Activated T-cell treated with anti-CD3 and anti-CD28 coated beads, Interleukin-2, amount 50 U/mL, for 4 hours (primary cell): ENCODE results near the gene AOPEP. TPM values are rescaled to one million over a fixed set of nuclear protein-coding genes. Genes with fewer than 3 reads are reported as not detected.

Experiments used
- ATAC-seq, 2 donors: fragments of 200-7000 bp; cut with Tn5 transposase; one replicate each; pipeline ENCODE4 v1.10.0; 2021
- DNase-seq: peaks from one replicate; pipeline ENCODE4 v3.0.0-alpha.2; 2020
- H3K27me3 Mint-ChIP-seq: one replicate; pipeline ENCODE4 v1.8.0; 2021; ENCODE audit warnings: low read depth, mixed read lengths
- H3K36me3 Mint-ChIP-seq: one replicate; pipeline ENCODE4 v1.8.0; 2022; ENCODE audit warnings: mixed read lengths; ENCODE audit not compliant: insufficient read depth
- H3K4me1 Mint-ChIP-seq: one replicate; pipeline ENCODE4 v1.8.0; 2021; ENCODE audit warnings: low read depth, mixed read lengths
- H3K4me3 Mint-ChIP-seq: one replicate; pipeline ENCODE4 v1.8.0; 2021; ENCODE audit warnings: mild to moderate bottlenecking, moderate library complexity, mixed read lengths
- H3K9me3 Mint-ChIP-seq: one replicate; pipeline ENCODE4 v1.8.0; 2021; ENCODE audit warnings: mixed read lengths
- total RNA-seq, 3 donors: library from RNA; stranded (reverse); gene quantifications; one replicate each; pipeline ENCODE4 v1.2.1, GENCODE V29; 2021

Gene AOPEP
- total RNA-seq, 3 donors from 2014 or later, result 7.1 to 7.9 (median 7.4) TPM

DNA sequence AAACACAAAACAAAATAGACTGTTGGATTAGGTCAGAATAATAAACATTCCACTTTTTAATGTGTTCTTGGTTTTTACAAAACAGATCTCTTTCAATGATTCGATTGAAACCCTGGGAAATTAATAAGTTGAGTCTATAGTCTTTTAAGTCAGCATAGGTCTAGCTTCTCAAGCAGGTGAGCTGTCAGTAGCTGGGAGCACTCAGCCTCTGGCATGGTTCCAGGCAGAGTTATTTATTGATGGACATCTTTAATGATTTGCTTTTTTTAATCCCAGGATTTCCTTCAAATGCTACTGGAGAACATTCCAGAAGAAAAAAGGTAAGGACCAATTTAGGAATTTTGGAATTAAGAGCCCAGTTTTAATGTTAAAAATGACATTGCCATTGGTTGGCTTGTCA lies 241.0 kb downstream of the AOPEP start:
- no peak for ATAC-seq
- Mint-ChIP-seq H3K4me3 (no peak overlapping the region), H3K4me1 (no peaks in the 10 kb centered on the region), H3K36me3 (peaks cover 21% of the 10 kb centered on the region), H3K9me3 (no peaks in the 10 kb centered on the region), H3K27me3 (no peaks in the 10 kb centered on the region)
- no peak for DNase-seq

DNA sequence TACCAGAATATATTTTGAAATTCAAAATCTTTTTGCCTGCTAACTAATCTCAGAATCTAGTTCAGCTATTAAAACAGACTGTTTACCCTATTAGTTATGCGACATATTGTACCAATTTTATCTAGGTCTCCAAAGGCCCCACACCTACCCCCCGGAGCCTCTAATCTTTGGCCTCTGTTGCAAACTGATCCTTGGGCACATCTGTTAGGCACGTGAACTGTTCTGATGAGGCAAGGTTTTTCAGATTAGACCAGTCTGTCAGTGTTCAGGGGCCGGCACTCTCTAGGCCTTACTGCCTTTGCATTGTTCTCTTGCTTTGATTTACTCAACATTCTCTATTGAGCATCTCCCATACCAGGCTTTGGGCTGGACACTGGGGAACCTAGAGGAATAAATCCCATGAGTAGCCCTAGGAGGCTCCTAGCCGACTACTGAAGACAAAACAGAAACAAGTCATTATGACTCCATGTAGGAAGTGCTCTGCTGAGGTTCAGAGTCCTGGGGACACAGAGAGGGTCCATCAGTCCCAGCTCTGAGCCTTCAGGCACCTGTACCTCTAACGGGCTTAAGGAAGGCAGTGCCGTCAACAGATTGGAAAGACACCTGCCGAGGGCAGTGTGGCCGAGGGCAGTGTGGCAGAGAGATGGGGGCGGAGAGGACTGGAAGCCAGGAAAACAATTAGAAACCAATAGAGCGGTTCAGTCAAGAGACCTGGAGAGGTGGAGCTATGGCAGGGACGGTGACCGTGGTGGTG lies 245.1 kb downstream of the AOPEP start:
- no peak overlapping the region for H3K4me3 Mint-ChIP-seq
- peaks cover 17% of the 10 kb centered on the region for H3K36me3 Mint-ChIP-seq
- ATAC-seq (no peak), DNase-seq (no peak)
- H3K9me3 Mint-ChIP-seq, result no peaks in the 10 kb centered on the region
- H3K27me3 Mint-ChIP-seq, result no peaks in the 10 kb centered on the region
- no peaks in the 10 kb centered on the region for H3K4me1 Mint-ChIP-seq

DNA sequence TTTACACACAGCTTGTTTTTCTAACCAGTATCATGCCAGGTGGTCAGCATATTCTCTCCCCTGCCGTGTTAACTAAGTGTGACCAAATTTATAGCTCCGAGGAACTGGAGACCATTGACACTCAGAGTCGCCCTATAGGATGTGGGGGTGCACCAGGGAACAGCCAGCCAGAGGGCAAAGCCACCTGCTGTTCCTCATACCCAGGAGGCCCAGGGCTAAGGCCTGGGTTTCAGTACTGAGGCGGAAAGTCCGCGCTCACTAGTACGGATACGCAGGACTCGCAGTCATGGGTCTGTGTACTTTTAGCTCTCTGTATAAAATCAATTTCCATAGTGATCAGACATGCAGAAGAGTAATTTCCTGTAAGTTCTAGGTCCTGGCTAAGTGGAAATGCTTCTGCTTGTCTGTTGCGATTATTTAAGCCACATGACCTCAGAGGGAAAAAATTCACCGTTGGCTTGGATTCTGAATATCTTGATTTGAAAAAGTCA lies 247.0 kb downstream of the AOPEP start:
- Mint-ChIP-seq H3K4me1 (no peaks in the 10 kb centered on the region), H3K36me3 (peaks cover 12% of the 10 kb centered on the region), H3K4me3 (no peak overlapping the region), H3K9me3 (no peaks in the 10 kb centered on the region), H3K27me3 (no peaks in the 10 kb centered on the region)
- DNase-seq (no peak), ATAC-seq (no peak)

DNA sequence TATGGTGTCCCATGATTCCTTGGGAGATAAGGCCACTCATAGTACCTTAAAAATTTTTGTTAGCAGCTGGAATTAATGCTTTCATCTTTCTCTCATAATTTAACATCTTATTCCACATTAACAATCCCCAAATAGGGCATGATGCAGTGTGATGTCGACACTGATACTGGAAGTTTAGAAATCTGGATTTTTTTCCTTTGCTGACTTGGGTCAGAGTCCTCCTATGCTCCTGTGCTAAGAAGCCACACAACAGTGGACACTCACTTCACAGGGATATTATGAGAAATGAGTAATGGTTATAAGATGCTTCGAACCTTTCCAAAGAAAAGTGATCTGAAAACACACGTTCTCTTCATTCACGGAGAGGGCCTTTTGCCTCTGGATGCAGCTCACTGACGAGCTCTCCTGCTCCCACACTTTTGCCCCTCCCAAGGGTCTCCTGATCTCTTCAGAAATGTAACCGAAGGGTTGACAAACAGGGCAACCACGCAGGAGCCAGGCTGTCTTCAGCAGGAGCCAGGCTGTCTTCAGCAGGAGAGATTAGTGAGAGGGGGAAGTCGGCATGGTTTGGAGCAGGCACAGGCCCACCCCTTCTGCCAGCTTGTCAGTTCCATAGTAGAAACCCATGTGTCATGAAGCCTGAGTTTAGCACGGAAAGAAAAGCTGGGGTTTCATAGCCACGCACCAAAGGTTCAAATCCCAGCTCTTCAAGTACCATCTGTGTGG lies 247.8 kb downstream of the AOPEP start:
- Mint-ChIP-seq H3K36me3 (peaks cover 13% of the 10 kb centered on the region), H3K4me3 (no peak overlapping the region), H3K9me3 (no peaks in the 10 kb centered on the region), H3K27me3 (no peaks in the 10 kb centered on the region), H3K4me1 (no peaks in the 10 kb centered on the region)
- DNase-seq, result no peak
- ATAC-seq, result no peak

DNA sequence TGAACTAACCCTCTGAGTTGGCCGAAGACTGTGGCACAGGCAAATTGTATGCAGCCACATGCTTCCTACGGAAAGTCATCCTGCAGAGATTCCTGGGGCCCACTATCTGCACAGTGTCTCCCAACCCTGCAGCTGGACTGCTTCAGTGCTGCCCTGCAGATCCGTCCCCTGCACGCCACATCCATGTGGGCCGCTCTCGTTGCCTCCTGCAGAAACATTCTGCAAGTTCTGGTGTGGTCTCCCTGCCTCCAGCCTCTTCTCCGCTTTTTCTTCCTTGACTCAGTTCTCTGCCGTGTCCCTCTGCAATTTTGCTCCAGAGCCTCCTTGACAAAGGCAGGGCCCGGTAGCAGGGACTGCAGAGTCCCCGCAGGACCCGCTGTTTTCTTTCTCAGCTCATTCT lies 249.0 kb downstream of the AOPEP start:
- H3K9me3 Mint-ChIP-seq, result no peaks in the 10 kb centered on the region
- DNase-seq (no peak), ATAC-seq (no peak)
- no peaks in the 10 kb centered on the region for H3K4me1 Mint-ChIP-seq
- H3K27me3 Mint-ChIP-seq, result no peaks in the 10 kb centered on the region
- H3K36me3 Mint-ChIP-seq, result peaks cover 13% of the 10 kb centered on the region
- H3K4me3 Mint-ChIP-seq, result no peak overlapping the region

DNA sequence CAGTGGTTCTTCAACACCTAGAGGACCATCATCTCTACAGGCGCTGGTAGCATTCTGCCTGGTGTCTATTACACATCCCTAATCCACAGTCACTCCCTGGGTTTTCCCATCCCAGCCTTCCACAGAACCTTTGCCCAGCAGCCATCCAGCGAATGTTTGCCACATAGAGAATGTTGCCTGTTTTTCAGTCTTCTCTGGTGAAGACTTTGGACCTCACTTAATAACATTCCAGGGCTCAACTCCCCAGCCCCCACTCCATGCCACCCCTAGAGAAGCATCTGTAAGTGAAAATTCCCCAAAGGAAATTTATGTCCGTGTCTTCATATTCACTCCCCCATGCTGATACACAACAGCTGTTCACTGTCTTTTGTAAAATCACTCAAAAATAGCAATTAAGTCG lies 249.6 kb downstream of the AOPEP start:
- no peaks in the 10 kb centered on the region for H3K4me1 Mint-ChIP-seq
- no peak overlapping the region for H3K4me3 Mint-ChIP-seq
- no peak for ATAC-seq
- H3K36me3 Mint-ChIP-seq, result peaks cover 13% of the 10 kb centered on the region
- DNase-seq, result no peak
- no peaks in the 10 kb centered on the region for H3K9me3 Mint-ChIP-seq
- no peaks in the 10 kb centered on the region for H3K27me3 Mint-ChIP-seq

DNA sequence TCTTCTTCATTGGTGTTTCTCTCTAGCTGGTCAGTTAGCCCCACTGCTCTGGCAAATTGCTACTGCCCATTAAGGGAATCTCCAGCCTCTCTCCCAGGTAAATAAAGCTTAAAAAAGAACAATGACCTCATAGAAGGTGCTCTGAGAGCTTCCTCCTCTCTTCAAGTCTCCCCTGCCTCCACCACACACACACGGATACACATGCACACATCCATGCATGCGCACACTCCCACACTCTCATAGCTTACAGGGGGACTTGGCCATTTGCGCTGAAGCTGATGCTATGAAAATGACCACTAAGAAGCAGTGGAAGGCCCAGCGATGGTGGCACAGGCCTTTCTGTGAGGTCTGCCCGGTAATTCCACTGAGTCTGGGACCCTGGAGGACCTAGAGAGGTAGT lies 250.9 kb downstream of the AOPEP start:
- no peak overlapping the region for H3K4me3 Mint-ChIP-seq
- peaks cover 8% of the 10 kb centered on the region for H3K36me3 Mint-ChIP-seq
- DNase-seq (no peak), ATAC-seq (no peak)
- H3K27me3 Mint-ChIP-seq, result no peaks in the 10 kb centered on the region
- no peaks in the 10 kb centered on the region for H3K9me3 Mint-ChIP-seq
- H3K4me1 Mint-ChIP-seq, result peaks cover 3% of the 10 kb centered on the region

DNA sequence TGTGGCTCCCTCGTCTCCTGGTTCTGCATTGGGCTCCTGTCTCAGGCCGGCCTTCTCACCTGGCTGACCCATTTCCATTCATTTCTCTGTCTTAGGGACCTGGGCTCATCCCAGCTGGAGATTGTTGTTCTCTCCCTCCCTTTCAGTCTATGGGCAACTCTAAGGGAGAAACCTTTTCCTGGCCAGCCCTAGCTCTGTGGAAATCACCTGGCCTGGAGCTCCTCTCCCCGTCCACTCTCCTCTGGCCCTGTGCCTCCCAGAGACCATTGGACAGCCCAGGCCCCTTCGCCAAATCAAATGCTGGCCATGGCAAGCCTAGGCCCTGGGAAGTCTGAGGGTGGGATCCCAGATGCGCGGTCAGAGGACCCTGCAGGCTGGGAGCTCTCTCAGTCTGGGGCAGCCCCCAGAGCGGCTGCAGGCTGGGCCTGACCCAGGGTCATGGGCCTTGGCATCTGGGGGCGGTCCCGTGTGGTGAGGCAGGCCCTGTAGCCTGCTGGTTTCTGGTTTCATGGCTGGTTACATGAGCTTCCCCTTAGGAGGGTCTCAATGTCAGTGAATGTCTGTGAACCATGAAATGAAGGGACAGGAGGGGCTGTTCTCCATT lies 253.5 kb downstream of the AOPEP start:
- H3K4me3 Mint-ChIP-seq, result no peak overlapping the region
- peaks cover 8% of the 10 kb centered on the region for H3K4me1 Mint-ChIP-seq
- no peak for DNase-seq
- peaks cover 13% of the 10 kb centered on the region for H3K36me3 Mint-ChIP-seq
- no peaks in the 10 kb centered on the region for H3K27me3 Mint-ChIP-seq
- no peaks in the 10 kb centered on the region for H3K9me3 Mint-ChIP-seq
- ATAC-seq, result no peak

DNA sequence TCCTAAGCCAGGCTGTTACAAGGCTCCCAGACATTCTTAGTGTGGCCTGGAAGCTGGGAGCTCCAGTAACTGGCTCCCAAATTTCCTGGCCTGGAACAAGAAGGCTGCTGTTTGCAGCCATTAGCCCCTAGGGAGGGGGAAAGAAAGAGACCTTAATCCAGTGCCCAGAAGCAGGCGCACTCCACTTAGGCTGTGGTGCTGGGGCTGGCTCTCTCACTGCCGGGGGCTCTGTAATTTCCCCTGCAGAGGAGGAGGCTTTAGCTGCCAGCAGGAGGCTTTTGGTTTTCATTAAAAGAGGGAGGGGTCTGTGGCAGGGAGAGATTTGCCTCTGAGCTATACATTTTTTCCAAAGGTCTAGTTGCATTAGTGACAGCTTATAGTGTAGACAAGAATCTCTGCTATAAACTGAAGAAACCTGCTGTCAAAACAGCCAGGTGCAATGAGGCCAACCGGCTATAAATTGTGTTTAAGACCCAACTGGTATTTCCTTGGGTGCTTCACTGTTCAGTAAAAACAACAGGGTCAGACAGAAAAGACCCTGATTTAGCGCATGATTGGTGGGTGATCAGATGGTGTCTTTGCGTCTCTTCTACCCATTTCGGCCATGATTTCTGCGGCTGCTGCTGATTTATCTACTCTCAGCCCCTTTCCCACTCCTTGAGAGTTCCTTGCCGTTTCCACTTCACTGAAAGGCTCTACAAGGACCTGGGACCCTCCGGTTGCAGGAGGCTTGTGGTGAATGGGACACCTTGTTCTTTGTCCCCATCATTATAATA lies 254.6 kb downstream of the AOPEP start:
- Mint-ChIP-seq H3K36me3 (peaks cover 13% of the 10 kb centered on the region), H3K27me3 (no peaks in the 10 kb centered on the region), H3K9me3 (no peaks in the 10 kb centered on the region), H3K4me1 (peaks cover 8% of the 10 kb centered on the region), H3K4me3 (no peak overlapping the region)
- ATAC-seq (no peak), DNase-seq (no peak)

DNA sequence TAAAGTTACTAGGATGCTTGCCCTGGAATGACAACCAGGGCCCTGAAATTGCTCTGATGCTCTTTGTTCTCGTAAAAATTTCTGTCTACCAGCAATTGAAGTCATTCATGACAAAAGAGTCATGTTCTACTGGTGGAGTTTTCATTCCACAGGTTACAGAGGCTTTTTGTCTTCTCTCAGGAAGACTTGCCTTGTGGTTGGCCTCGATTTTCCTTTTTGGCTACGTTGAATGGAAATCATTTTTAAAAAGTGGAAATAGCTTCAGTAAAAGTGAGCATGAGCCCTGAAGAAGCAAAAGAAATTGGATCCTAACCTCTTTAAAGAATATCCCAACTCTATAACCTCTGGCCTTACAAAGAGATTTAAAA lies 255.2 kb downstream of the AOPEP start:
- Mint-ChIP-seq H3K27me3 (no peaks in the 10 kb centered on the region), H3K36me3 (peaks cover 11% of the 10 kb centered on the region), H3K4me1 (peaks cover 8% of the 10 kb centered on the region), H3K4me3 (no peak overlapping the region), H3K9me3 (no peaks in the 10 kb centered on the region)
- DNase-seq (no peak), ATAC-seq (no peak)

DNA sequence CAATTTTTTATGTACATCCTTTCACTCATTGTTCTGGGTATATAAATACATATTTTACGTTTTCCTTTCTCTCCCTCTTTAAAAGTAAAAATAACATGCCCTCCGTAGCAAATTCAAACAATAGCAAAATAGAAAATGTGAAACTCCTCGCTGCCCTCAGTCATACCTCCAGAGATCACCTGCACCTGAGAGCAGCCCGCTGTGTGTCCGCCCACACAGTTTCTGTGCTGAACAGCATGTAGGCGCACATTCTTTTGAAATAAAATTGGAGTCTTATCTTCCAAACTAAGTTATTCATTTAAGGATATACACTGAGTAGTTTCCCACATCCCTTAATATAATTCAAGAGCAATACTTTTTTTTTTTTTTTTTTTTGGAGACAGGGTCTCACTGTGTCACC lies 255.7 kb downstream of the AOPEP start:
- DNase-seq (no peak), ATAC-seq (no peak)
- Mint-ChIP-seq H3K4me3 (no peak overlapping the region), H3K27me3 (no peaks in the 10 kb centered on the region), H3K4me1 (peaks cover 8% of the 10 kb centered on the region), H3K36me3 (peaks cover 11% of the 10 kb centered on the region), H3K9me3 (no peaks in the 10 kb centered on the region)

DNA sequence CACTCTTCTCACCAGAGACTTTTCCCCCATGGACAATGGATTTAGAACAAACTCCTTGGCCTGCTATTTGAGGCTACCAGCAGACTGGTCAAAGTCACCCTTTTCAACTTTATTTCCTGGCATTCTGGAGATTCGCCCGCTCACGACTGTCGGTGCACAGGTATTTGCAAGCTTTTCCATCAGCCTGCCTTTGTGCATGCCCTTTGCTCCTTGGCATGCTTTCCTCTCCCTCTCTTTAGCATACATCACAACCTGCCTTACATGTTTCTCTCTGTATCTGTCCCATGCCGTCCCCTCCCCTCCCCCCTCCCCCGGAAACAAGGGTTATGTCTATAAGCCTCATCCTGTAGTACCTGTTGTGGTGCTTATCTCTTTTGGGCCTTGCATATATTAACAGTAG lies 257.1 kb downstream of the AOPEP start:
- H3K4me3 Mint-ChIP-seq, result no peak overlapping the region
- peaks cover 11% of the 10 kb centered on the region for H3K36me3 Mint-ChIP-seq
- H3K9me3 Mint-ChIP-seq, result no peaks in the 10 kb centered on the region
- peaks cover 8% of the 10 kb centered on the region for H3K4me1 Mint-ChIP-seq
- DNase-seq (no peak), ATAC-seq (no peak)
- H3K27me3 Mint-ChIP-seq, result no peaks in the 10 kb centered on the region

DNA sequence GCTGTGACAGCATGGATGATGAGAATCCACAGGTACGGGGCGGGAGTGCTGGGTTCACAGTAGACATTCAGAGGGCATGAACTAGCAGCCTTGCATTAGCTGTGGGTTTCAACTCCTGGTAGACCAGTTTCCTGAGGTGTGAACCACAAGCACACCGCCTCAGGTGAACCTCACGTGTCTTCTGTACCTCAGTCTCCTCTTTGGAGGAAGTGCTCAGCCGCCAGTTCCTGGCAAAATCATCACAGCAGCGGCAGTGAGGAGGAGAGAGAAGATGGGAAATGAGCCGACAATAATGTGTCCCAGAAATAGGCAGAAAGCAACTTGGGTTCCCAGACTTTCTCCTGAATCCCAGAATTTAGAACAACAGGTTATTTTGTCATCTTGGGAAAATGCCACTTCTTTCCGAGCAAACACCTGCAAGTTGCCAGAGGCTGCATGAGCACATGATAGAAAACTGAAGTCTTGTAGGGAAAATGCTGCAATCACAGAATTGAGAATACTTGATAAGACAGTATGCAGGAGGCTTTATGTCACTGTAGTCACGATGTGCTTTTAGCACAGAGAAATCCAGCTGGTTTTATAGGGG lies 258.5 kb downstream of the AOPEP start:
- ATAC-seq (no peak), DNase-seq (no peak)
- peaks cover 8% of the 10 kb centered on the region for H3K4me1 Mint-ChIP-seq
- peaks cover 11% of the 10 kb centered on the region for H3K36me3 Mint-ChIP-seq
- no peak overlapping the region for H3K4me3 Mint-ChIP-seq
- no peaks in the 10 kb centered on the region for H3K9me3 Mint-ChIP-seq
- H3K27me3 Mint-ChIP-seq, result no peaks in the 10 kb centered on the region

DNA sequence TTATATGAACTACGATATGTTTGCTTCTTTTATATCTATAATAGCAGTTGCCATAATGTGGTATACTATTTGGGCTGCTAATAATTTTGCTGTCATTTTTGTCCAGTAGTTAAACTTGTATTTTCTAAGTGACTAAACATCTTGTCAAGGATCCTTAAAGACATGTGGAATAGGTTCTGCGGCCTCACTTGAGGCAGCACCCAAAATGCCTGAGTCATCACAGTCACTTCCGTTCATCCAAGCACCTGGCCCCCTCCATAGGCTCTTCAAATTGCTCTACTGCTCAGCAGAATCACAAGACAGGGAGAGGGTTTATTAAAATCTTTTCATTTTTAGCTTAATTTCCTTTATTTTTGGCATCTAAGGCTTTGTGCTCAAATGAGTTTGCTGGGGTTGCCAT lies 259.1 kb downstream of the AOPEP start:
- no peaks in the 10 kb centered on the region for H3K27me3 Mint-ChIP-seq
- ATAC-seq, result no peak
- peaks cover 8% of the 10 kb centered on the region for H3K4me1 Mint-ChIP-seq
- peaks cover 13% of the 10 kb centered on the region for H3K36me3 Mint-ChIP-seq
- no peak for DNase-seq
- no peaks in the 10 kb centered on the region for H3K9me3 Mint-ChIP-seq
- no peak overlapping the region for H3K4me3 Mint-ChIP-seq
